ENCODE measurements around the gene ZBTB7C.

The ZBTB7C gene

GRCh38 chr18:48351216-48352050 lies 57.8 kb downstream of the ZBTB7C start:
- no peak for DNase-seq

DNA sequence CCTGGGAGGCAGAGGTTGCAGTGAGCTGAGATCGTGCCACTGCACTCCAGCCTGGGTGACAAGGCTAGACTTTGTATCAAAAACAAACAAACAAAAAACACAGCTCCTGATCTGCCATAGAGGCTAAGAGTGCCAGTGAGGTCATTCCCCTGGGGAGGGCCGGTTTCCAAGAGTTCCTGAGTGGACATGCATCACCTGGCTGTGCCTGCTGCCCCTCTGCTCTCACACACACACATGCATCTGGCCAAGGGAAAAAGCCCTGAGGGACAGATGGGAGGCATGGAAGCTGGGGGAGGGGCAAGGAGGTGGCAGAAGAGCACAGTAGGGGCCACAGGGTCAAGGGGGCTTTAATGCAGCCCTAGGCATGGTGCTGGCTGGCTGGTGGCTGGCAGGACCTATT lies 60.4 kb downstream of the ZBTB7C start:
- no peak for DNase-seq

GRCh38 chr18:48347756-48348326 lies 61.3 kb downstream of the ZBTB7C start:
- no peak for DNase-seq

DNA sequence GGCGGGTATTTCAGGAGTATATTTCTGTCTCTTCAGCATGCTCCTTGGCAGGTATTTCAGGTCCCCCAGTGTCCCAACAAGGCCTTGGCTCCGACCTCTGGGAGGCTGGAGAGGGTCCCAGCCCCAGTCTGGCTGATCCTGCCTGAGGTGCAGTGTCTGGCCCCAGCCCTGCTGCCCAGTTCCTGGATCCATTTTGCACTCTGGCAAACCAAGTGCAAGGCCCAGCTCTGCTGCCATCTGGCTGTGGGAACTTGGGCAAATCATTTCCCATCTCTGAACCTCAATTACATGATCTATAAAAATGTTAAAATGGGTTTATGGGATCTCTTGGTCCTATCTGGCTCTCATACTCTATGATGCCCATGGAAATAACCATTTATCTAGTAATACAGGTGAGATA lies 63.6 kb downstream of the ZBTB7C start:
- peak; percentile 8 for DNase-seq

DNA sequence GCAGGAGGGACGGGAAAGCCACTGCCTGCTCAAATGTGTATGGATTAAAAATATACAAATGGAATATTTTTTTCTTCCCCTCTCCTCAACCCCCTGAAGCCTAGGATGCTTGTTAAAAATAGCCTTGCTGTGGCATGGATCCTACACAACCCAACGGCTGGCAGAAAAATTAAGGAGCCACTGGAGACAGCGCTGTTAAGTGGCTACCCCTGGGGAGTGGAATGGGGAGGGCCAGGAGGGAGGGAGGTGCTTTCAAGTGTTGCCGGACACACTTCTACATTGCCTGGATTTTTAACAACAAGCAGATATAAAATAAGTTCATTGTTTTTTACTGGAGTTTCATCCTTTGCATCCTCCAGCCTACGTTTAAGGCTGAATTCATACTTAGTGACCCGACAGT lies 66.6 kb downstream of the ZBTB7C start:
- no peak for DNase-seq

DNA sequence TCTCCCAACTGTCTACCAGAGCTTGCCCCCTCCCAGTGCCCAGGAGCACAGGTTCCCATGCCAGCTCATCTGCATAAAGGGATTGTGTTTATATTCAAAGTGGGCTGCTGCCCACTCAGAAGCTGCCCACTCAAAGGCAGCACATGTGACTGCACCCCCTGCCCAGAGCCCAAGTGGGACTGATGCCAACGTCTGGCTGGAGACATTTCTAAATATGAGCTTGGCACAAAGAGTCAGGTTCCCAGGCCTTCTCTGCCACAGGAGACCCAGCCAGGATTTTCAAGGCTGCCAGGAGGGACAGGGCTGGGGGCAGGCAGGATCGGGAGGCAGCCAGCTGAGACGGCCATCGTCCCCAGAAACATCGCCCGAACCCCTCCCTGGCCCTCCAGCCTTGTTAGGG lies 67.1 kb downstream of the ZBTB7C start:
- DNase-seq, result no peak

DNA sequence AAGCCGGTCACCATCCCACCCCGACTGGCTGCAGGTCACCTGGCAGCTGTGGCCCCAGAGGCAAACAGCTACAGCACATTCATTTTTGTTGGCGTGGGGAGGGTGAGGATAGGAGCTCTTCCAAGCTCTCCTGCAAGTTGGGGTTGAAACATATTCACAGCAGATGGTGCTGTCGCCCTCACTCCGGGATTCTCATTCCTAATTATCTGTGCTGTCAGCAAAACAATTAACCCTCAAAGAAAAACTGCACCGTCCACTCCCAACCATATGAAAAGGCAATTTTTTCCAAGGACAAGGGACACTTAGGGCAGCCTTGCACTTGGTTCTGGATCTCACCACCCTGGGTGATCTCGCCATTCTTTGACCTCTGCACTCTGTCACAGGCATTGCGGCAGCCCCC lies 68.6 kb downstream of the ZBTB7C start:
- no peak for DNase-seq

GRCh38 chr18:48339692-48340091 lies 69.5 kb downstream of the ZBTB7C start:
- DNase-seq, result no peak

DNA sequence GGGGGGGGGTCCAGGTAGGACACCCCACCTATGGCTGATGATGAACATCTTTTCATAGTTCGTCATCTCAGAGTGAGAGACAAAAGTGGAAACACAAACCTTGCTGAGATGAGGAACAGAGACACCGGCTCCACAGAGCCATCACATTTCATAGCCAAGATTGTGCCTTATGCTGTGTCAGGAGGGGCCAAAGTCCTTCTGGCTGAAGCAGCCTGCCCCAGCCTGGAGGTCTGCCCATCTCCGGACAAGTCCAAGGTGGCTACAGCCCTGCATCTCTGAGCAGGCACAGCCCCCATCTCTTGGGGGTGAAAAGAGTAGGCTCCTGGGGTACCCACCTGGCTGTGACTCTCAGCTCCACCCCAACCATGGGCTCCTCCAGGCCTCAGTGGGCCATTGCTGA lies 70.3 kb downstream of the ZBTB7C start:
- DNase-seq, result no peak

DNA sequence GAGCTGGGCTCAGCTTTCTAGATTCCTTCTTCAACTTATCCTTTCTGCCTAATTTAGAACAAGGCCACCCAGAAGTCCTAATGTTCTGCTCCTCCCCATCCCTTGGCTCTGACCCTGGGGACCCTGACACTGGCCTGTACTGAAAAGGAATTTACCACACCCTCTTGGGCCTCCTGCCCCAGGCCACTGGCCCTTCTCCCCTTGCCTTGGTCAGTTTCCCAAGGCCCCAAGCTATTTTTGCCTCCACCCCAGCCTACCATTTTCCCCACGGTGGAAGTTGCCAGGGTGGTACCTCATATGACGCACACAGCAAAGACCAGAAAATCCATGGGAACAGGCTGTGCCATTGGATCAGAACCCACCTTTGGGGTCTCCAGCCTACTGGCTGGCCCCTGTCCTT lies 72.1 kb downstream of the ZBTB7C start:
- no peak for DNase-seq

DNA sequence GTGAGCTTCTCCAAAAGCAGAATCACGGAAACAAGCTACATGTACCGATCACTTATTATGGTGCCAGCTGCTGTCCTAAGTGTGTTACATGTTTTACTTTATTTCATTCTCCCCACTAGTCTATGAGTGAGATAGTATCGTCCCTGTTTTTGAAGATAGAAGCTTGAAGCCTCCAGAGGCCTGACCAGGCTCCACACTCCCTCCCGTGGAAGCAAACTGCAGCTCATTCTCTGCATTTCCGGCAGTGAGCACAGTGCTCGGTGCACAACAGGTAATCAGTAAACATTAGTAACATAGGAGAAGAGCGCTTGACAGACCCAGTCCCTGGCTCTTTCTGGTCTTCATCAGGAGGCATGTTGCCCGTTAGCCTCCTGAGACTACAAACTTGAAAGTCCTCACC lies 72.9 kb downstream of the ZBTB7C start:
- no peak for DNase-seq

GRCh38 chr18:48335829-48336228 lies 73.4 kb downstream of the ZBTB7C start:
- DNase-seq, result no peak

DNA sequence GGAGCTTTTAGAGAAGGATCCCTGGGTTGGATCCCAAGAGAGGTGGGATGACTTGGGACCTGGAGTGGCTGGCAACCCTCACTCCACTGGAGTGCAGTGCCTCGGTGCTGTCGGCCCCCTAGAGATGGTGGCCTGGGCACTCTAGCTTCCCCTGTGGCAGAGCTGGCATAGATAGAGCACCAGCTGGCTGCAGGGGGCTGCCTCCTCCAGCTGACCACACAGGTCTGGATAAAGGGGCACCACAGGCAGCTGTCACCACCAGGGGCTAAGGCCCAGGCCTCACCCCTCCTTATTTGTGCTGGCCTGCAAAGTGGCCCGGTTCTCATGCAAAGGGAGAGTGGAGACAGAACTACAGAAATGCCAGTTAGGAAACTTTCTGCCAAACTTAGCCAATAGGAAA lies 74.3 kb downstream of the ZBTB7C start:
- no peak for DNase-seq

GRCh38 chr18:48333563-48333962 lies 75.6 kb downstream of the ZBTB7C start:
- DNase-seq, result no peak

DNA sequence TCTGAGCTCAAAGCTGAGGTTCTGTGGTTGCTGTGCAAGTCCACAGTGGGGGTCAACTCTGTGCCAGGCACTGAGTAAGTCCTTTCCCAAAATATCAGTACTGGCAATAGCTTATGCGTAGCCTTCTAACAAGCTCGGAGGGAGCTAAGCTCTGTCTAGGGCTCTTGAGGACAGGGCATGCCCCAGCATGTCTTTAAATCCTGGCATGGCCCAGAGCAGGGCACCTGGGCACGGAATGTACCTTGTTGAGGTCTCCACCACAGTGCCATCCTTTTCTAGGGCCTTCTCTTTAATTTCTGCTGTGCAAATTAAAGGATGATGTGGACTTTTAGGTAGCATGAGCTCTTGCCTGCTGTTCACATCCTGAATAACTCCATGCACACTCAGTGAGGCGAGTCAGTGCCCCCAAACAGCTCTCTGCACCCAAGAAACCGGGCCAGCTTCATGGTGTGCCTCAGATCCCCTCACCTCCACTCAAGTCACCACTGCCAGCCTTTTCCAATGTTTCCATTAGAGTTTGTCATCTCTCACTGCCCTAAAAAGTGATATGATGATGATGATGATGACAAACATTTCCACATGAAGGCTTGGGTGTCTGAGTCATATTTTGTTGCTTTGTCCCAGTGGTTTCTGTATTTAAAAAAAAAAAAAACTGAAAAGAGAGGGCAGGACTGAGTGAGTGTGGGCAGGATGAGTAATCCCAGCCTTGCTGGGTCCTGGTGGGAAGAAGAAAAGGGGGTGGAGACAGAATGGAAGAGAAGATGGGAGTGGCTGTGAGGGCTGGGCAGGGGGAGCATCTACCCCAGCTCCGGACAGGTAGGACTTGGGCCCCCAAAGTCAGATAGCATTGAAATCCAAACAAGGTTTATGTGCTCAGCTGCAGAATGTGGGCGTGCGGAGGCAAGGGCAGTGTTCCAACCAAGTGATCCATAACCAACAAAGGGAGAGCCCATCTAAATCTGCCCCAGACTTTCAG lies 78.9 kb downstream of the ZBTB7C start:
- DNase-seq, result peak; percentile 83

GRCh38 chr18:48328473-48329210 lies 80.5 kb downstream of the ZBTB7C start:
- DNase-seq, result peak; percentile 78

- peak; percentile 59 for DNase-seq
Observed at GRCh38 chr18:48326901-48327675, 82.1 kb downstream of the ZBTB7C start.

DNA sequence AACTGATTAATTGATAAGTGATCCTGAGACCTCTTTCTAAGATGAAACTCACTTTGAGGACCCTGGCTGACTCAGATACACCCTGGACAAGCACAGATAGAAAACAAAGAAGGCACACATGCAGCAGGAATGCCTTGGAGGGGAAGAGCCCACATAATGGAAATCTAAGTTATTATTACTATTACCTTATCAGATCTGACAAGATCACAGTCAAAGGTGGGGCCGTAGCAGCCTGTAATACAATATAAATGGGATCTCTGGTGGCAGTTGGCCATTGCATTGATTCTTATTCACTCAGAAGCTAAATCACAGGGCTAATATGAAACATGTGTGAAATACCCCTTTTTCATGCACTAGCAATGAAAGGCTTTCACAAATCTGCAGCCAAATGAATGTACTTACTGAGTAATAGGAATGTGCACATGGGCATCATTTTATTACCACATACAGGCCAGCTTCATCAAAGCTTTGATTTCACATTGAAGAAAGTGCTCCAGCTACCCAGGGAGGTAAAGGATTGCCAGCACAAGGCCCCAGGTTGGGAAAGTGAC lies 84.0 kb downstream of the ZBTB7C start:
- DNase-seq, result peak; percentile 73

DNA sequence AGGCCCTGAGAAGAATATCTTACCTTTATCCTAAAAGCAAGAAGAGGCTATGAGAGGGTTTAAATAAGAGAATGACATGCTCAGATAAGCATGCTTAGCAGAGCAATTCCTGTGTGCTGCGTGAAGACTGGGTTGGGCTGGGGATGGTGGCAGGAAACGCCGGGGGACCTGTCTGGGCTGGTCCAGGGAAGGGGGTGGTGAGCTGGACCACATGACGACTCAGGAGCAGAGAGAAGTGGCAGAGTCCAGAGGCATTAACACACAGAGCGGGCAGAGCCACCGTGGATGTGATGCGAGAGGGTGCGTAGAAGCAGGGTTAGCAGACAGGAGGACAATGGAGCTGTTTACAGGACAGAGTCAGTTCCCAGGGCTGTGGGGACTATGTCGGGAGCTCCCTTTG lies 84.5 kb downstream of the ZBTB7C start:
- DNase-seq, result no peak

DNA sequence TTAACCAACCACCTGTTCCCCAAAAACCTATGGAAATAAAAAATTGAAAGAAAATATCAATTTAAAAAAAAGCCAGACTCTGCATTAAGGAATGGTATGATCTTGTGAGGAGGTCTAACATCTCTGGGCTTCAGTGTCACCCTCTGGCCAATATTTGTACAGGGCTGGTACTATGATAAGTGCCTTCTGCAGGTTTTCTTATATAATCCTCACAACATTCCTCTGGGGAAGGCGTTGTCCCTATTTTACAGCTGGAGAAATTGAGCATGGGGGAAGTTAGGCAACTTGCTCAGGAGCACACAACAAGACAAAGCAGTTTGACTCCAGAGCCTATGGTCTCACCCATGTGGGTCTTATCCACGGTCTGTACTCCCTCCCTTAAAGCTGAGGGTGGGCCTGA lies 86.0 kb downstream of the ZBTB7C start:
- no peak for DNase-seq

GRCh38 chr18:48321536-48321935 lies 87.6 kb downstream of the ZBTB7C start:
- no peak for DNase-seq

DNA sequence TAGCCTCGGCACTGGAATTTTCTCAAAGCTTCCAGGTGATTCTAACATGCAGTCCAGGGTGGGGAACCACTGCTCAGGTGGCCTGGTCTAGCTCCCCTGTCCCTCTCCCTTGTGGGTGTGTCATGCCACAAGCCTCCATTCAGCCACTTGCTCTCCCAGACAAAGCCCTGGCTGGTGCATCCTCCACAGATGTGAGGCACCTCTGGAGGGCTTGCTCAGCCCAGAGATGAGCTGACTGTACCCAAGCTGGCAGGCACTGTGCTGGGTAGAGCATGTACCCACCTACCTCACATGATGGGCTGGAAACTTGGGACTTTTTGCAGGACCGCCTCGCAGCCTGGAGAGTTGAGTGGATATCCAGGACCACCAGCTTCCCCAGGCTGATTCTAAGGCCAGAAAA lies 88.1 kb downstream of the ZBTB7C start:
- DNase-seq, result no peak
